HG03025 (cell line): ENCODE measurements around the gene APOL3.
"Not testable (repeated sequence)": the region's sequence is repeated elsewhere in the genome, so short reads cannot be mapped to it uniquely, and the experiment has no call there.

ENCODE experiments used
- ATAC-seq: cut with Tn5 transposase; IDR thresholded peaks from one replicate; pipeline ENCODE4 v1.9.1; 2021; ENCODE audit warnings: mild to moderate bottlenecking, moderate library complexity; ENCODE audit not compliant: unreplicated experiment, low FRiP score

The APOL3 gene

DNA sequence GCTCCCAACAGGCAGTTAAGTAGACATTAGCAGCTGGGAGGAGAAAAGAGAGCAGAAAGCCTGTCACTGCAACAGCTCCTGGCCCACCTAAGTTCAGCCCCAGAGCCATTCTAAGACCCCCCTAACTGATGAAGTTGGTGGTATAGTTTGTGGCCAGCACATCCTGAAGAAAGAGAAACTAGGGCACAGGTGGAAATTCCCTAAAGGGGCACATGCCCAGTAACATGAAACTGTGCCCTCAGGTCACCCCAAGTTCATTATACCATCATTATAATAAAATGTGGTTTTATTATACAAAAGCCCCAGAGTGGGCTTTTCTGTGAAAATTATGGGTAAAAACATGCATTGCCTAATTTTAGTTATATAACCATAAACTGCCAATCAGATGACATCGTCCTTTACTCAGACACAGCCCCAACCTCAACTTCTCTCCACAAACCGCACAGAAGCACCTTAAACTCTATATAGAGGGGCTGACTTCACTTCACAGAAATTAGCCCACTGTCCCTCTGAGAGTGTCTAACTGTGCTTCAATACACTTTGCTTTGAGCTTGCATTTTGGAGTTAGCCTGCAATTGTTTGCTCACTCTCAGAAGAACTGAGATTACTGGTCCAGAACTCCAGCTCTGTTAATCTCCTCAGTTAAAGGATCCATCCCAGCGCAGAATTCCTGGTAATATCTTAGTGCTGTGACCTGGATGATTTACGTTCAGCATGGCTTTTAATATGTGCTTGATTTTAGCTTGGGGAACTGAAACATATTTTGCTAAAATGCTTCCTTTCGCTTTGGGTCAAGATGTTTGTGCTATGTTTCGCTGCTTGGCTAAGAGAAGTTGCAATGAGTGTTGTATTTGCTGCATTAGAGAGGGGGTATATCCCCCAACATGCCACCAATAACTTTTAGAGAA is 1.8 kb upstream of the APOL3 start:
- ATAC-seq, result no peak

DNA sequence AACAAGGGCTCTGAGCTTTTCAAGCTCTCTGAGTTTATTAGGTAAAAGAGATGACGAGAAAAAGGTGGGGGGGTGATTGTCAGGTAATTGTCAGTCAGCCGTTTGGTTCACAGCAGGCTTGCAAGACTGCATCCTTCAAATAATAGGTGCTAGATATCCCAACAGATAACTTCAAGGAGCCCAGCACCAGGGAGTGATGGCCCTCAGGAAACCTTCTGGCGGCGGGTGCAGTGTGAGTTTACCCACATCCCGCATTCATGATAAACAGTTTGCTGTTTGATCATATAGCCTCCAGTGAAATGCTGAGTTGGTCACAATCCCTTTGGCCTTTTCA is 1.2 kb upstream of the APOL3 start:
- ATAC-seq, result not testable (repeated sequence)

DNA sequence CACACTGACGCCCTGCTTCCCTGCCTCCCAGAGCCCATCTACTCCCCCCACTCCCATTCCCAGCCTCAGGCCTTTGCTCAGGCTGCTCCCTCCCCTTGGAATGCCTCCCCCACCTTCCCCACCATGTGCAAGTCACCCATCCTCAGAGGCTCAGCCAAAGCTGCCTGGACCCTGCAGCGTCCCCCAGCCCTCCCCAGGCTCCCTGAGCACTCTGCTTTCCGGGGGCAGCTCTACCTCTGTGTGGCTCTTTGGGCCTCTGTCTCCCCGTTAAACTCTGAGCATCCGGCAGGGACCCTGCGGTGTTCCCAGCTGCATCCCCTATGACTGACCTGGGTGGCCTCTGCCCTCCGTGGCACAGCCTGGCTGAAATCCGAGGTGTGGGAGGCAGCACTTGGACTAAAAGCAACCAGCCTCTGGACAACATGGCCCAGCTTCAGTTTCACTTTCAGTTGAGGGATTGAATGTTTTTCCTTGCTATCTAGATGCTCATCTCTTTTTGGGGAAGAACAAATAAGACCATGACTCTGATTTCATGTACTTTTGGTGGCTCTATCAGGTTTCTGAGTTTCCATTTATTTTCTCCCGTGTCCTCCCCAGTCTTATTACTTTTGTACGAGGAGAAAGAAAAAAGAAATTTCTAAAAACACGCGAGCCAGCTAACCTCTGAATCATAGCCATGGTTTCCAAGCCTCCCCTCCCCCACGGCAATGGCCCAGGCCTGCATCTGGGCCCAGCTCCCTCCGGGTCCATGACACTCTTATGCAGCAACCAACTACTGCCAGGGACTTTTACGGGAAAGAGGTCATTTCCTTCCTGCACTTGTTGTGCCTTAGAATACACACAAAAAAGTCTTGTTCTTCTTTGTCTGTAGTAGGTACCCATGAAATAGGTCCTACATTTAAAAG is 3.8 kb downstream of the APOL3 start:
- no peak for ATAC-seq

DNA sequence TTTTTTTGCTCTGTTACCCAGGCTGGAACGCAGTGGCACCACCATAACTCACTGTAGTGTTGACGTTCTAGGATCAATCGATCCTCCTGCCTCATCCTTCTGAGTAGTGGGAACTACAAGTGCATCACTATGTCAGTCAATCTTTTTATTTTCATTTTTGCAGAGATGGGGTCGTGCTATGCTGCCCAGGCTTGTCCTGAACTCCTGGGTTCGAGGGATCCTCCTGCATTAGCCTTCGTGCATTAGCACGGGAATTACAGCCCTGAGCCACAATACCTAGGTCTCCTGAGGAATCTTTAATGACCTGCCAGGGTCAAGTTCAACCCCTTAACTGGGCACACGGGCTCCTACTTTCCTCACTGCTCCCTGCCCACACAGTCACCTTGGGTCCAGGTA is 4.4 kb downstream of the APOL3 start:
- no peak for ATAC-seq

DNA sequence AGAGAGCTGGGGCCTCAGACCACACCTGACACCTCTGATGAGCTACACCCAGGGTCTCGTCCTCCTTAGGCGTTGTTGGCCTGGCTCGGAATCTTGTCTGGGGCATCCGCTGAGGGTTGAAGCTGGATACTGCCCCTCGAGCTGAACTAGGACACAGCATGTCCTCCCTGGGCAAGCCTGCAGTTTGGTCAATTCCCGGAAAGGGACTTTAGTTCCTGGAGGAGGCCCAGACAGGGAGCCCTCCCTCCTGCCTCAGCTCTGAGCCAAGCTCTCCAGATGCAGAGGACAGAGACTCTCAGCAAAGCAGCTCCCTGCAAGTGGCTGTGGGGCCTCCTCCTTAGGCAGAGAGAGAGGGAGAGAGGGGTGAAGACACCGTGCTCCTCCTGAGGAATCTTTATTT is 4.9 kb downstream of the APOL3 start:
- ATAC-seq, result no peak

DNA sequence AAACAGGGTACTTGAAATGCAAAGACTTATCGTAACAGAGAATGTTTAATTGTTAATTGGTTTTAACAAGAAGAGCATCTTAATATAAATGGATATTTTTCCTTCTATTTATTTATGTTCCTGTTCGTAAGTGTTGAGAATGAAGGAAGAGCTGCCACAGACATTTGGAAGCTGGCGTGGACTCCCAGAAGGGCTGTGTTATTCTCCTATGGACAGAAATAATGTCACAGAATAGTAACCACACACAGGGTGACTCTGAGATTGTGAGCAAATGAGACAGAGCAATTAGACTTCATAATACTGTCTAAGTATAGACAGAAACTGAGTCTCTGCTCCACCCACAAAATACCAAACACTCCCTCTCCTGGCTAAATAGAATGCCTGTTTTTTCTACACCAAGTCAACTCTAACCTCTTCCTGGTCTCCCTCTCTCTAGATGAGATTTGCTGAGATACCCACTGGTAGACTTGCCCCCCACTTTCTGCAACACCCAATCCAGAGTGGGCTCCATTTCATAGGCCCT is 6.1 kb downstream of the APOL3 start:
- ATAC-seq, result no peak

DNA sequence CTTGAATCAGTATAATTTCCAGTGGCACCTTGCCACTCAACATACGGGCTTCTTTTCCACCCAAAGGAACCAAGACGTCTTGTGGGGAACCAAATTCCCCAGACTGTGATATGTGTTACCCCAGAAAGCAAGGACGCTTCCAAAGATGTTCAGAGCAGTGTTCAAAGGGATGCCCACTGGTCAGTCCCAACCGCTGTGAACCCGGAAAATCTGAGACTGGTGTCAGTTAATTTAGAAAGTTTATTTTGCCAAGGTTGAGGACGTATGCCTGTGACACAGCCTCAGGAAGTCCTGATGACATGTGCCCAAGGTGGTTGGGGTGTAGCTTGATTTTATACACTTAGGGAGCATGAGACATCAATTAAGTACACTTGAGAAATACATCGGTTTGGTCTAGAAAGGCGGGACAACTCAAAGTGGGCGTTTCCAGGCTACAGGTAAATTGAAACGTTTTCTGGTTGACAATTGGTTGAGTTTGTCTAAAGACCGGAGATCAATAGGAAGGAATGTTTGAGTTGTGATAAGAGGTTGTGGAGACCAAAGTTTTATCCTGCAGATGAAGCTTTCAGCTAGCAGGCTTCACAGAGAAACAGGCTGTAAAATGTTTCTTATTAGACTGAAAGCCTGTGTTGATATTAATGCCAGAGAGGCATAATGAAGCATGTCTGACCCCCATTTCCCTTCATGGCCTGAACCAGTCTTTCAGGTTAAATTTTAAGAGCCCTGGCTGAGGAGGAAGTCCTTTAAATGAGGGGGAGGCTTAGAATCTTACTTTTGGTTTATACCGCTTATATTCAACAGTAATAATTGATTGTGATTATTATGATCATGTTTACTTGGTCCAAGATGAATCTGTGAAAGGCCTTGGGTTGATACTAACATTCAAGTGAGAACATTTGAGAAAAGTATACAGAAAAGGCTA is 6.8 kb downstream of the APOL3 start:
- no peak for ATAC-seq

DNA sequence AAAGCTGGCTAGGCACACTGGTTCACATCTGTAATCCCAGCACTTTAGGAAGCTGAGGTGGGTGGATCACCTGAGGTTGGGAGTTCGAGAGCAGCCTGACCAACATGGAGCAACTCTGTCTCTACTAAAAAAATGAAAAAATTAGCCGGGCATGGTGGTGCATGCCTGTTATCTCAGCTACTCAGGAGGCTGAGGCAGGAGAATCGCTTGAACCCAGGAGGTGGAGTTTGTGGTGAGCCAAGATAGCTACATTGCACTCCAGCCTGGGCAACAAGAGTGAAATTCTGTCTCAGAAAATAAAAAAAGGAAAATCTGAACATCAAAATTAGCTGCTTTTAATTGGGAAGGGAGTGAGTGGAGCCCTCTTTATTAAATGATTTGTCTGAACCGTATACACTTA is 7.7 kb downstream of the APOL3 start:
- ATAC-seq, result not testable (repeated sequence)

DNA sequence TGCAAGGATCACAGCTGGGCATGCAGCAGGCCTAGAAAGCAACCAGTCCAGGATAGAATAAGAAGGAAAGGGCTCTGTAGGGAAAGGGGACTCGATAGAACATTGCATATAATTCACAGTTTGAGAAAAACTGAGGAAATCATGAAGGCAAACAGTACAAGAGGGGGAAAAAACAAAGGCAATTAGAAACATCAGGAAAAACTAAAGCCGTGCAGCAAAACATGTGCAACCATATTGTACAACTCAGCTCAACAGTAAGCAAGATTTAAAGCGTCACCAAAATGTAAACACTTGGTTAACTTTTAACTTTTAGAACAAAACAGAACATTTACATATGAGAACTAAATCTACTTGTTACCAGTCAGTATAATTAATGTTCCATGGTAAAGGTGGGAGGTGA is 8.5 kb downstream of the APOL3 start:
- no peak for ATAC-seq

DNA sequence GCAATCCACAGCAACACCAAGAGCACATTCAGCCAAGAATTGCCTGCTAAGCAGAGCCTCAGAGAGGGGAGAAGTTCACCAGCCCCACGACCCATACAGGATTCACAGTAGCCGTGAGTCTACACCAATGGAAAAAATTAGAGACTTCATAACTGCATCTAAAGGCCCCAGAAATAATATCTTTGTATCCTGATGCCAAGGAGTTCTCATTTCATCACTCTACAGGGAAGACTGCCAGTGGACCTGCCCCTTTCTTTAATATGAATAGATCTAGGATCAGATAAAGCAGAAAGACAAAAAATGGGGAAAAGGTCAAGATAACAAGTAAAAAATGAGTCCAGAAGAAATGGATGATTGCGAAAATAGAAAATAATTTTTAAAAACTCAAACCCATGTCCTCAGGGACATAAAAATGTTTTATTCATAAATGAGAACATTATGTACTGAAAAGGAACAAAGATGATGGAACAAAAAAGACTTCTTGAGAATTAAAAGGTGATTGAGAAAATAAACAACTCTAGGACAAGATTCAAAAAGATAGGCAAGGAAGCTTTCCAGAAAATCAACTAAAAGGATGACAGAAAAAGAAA is 9.5 kb downstream of the APOL3 start:
- no peak for ATAC-seq

DNA sequence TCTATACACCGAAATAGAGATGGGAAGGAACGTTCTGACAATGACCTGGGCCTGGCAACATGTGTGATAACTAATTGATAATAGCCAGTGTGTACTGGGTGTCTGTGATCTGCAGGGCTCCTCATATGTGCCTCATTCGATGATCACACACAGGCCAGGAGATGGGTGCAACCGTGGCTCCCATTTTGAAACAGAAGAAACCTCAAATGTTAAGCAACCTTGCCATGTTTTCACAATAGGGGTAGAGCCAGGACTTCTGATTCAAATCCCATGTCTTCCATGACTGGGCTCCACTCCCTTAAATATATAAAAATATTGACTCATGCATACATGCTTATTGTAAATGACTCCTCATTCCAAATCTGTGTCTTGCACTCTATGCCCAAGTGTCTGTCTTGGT is 11.1 kb downstream of the APOL3 start:
- ATAC-seq, result no peak

DNA sequence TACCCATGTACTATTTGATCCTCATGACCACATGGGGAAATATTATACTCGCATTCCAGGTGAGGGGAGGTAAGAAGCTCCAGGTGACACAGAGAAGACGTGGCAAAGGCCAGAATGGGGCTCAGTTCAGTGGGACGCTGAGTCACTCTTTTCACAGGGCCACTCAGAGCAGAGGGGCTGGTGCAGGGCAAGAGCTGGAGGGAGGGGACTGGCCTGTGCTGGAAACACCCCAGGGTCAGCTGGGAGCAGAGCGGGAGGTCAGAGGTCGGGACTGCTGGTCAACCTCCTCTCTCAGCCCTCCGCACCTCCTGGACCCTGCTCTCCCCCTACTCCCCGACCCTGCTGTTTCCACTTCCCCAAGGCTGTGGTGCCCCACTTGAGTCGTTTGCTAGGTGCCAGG is 12.1 kb downstream of the APOL3 start:
- no peak for ATAC-seq

DNA sequence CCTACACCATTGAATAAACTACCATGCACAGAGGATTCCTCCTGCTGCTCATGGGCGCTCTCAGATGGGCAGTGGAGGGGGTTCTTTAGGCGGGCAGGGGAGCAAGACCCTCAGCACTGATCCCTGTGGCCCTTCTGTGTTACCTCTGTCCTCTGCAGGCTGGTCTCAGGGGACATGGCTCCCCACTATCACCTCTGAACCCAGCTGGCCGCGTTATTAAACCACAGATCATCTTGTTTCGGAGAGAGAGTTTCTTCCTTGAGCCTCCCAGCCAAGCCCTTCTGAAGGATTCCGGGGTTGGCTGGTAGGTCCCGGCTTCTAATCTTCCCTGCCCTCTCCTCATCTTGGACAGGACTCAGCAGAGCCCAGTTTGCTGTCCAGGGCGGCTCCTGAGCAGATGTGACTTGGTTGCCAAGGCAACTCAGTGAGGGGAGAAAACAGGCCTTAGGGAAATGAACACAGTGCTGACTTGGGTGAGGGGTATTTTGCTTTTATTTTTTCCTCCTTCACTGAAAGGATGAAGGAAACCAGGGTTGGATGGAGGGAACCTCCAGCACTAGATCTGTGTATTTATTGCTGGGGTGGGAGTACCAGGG is 13.3 kb downstream of the APOL3 start:
- ATAC-seq, result no peak

DNA sequence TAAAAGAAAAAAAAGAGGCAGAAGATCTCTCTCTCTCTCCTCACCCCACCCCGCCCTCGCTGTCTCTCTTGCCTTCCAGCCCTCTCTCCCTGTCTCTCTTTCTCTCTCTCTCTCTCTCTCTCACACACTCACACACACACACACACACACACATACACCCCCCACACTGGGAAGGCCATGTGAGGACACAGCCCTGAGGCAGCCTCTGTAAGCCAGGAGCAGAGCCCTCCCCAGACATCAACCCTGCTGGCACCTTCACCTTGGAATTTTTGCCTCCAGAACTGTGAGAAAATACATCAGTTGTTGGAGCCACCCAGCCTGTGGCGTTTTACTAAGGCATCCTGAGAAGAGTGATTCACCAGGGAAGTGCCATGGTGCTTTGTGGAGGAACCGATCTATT is 14.7 kb downstream of the APOL3 start:
- ATAC-seq, result no peak

DNA sequence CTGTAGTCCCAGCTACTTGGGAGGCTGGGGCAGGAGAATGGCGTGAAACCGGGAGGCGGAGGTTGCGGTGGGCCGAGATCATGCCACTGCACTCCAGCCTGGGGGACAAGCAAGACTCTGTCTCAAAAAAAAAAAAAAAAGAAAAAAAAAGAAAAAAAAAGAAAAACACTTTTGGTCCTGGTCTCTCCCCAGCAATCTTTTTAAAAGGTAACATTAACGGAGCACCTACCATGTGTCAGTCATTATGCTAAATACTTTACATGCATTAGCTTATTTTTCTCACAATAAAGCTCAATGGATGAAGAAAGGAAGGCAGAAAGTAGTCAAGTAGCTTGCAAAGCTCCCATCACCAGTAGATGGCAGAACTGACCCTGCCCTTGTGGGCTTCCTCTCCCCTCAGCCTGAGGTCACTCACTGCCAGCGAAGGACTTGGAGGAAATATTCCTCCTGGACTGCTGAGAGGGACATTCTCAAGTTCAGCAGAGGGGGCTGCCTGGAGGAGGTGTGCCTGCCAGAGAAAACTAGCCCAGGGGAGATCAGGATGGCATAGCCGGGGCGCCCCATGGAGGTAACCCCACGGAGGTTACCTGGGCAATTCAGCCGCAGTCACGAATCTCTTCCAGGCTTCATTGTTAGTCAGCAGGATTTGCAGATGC is 15.5 kb downstream of the APOL3 start:
- ATAC-seq, result no peak

DNA sequence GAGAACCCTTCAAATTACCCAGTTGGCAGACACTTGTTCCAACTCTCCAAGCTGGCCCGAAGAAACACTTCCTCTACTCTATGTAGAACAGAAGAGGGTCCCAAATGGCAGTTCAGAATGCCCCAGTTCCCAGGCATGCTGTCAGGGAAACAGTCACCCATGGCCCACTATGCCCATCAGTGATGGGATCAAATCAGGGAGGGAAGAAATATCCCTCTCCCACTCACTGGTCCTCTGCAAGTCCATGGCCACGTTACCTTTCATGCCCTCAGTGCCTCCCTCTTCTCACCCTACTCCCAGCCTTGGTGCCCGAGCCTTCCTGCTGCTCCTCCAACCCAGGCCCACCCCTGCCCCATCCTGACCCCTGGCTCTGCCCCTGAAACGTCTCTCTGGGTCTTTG is 16.6 kb downstream of the APOL3 start:
- no peak for ATAC-seq

DNA sequence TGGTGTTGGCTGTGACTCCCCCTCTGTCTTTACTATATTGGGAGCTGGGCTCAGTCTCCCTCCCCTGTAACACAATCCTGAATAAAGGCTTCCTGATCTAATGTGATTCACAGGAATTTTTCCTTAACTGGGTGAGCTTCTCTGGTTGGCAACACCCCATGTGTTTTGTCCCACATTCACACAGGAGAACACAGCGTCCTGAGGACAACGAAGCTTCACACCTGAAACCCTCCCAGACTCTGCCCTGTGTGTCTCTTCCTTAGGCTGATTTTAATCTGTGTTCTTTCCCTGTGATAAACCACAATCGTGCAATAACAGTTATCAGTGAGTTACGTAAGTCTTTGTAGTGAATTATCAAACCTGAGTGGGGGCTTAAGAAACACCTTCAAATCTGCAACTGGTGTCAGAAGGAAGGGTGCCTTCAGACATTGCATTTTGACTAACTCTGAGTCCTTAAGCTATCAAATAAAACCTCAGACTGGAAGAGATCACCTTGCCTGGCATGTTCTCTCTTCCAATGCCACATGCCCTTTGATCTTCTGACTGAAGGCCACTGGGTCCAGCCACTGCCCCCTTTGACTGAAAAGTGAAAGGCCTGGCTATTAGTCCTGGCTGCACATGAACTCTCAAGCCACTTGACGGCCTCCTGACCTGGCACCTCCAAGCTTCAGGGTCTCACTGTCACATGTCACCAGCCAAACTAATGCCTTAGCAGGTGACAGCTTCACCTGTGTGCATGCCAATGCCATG is 17.3 kb downstream of the APOL3 start:
- ATAC-seq, result no peak

DNA sequence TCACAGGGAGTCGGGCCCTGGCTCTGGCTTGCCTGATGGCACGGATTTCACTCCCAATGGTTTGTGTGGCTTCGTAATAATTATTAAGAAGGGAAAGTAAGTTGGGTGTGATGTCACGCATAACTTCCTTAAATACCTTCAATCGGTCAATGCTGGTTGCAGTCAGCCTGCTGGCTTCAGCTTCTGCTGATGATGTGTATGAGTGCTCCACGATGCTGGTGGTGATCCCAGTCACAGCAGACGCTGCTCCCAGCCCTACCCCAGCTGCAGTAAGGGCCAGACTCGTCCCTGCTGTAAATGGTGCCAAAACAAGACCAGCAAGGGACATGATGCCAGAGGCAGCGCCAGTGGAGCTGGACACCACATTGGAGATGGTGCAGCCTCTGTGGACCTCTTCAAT is 19.1 kb downstream of the APOL3 start:
- ATAC-seq, result no peak
